Heart left ventricle (tissue), 13 donors: ENCODE measurements around the gene CES4A.
"Not testable (repeated sequence)": the region's sequence is repeated elsewhere in the genome, so short reads cannot be mapped to it uniquely, and the experiment has no call there.

Experiments
- POLR2A ChIP-seq, 2 donors: fragments of 450-650 bp; IDR thresholded peaks; one replicate each; pipeline ENCODE4 v1.6.1; 2017; ENCODE audit warnings: antibody characterized with exemption in 2 of 2, mild to moderate bottlenecking in 2 of 2, moderate library complexity in 2 of 2
- TF ChIP-seq, protein P1 (sequence below), 12 donors: fragments of 200-600 bp; sonication (generic) in 4 of 12; IDR thresholded peaks; one replicate each; pipeline versions ENCODE4 v1.5.0 to v1.8.0; 2018 to 2022; ENCODE audit warnings: antibody characterized with exemption in 12 of 12, mild to moderate bottlenecking in 5 of 12
- donor health status: ischemic (EF 13 %, LVEDD 7.1; RV severe dilation, severe dysfunction).
- donor health status: DM: no; HTN: yes; CAD: no.
- donor health status: DM: no; HTN: no; CAD: no.
- donor health status: ischemic (EF 25% LVEDD 6.9; RV normal size, moderate dysfunction).
- donor health status: ischemic (EF 25% LVEDD 5.7; RV mildly dilated, moderate dysfunction).
- donor health status: ischemic (EF 35%, LVEDD 5.7; RV mildly dilated, moderate dysfunction).
- donor health status: nonischemic (EF 11% LVEDD 7.7; RV severe dilation, severe dysfunction).
- donor health status: DM: yes; HTN: yes; CAD: no.
- donor health status: PGD.
- donor health status: ischemic (EF 29% LVEDD 5.4; RV normal size, mild dysfunction).
- donor health status: nonischemic (EF 23%, LVEDD 6.1; RV moderate dilation, normal function).

DNA sequence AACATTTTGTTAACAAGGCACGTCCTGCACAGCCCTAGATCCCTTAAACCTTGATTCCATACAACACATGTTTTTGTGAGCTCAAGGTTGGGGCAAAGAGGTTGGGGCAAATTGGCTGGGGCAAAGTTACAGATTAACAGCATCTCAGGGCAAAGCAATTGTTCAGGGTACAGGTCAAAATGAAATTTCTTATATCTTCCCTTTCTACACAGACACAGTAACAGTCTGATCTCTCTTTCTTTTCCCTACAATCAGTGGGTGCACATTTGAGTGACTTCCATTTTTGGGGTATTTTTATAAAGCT is 32.3 kb upstream of the CES4A start:
- TF ChIP-seq, protein P1, sequence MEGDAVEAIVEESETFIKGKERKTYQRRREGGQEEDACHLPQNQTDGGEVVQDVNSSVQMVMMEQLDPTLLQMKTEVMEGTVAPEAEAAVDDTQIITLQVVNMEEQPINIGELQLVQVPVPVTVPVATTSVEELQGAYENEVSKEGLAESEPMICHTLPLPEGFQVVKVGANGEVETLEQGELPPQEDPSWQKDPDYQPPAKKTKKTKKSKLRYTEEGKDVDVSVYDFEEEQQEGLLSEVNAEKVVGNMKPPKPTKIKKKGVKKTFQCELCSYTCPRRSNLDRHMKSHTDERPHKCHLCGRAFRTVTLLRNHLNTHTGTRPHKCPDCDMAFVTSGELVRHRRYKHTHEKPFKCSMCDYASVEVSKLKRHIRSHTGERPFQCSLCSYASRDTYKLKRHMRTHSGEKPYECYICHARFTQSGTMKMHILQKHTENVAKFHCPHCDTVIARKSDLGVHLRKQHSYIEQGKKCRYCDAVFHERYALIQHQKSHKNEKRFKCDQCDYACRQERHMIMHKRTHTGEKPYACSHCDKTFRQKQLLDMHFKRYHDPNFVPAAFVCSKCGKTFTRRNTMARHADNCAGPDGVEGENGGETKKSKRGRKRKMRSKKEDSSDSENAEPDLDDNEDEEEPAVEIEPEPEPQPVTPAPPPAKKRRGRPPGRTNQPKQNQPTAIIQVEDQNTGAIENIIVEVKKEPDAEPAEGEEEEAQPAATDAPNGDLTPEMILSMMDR (IDR thresholded peaks at IDR 0.05), result not testable (repeated sequence)
- not testable (repeated sequence) for TF ChIP-seq POLR2A (IDR thresholded peaks at IDR 0.05)
